Gastrocnemius medialis (tissue), 4 donors: ENCODE measurements around the gene ABI3. TPM values are rescaled to one million over a fixed set of nuclear protein-coding genes. Genes with fewer than 3 reads are reported as not detected.

Experiments
- ATAC-seq, 2 donors: fragments of 150-250 bp; one replicate each; pipeline ENCODE4 v1.9.1; 2016
- DNase-seq, 2 donors: peaks; one replicate each; pipeline ENCODE4 v3.0.0-alpha.2; 2019
- H3K27ac ChIP-seq, 4 donors: fragments of 200-600 bp; sonication (generic); 1 replicate in 1 of 4; 2 replicates in 3 of 4; pipeline ENCODE4 v1.5.1; 2016 to 2018; ENCODE audit warnings: mild to moderate bottlenecking in 2 of 4, moderate library complexity in 1 of 4
- H3K27me3 ChIP-seq, 3 donors: fragments of 200-600 bp; sonication (generic) in 2 of 3; 1 replicate in 1 of 3; 2 replicates in 2 of 3; pipeline versions ENCODE4 v1.5.1 to v1.6.0; 2016 to 2019; ENCODE audit warnings: mild to moderate bottlenecking in 1 of 3, moderate library complexity in 1 of 3
- H3K36me3 ChIP-seq, 2 donors: fragments of 200-600 bp; sonication (generic) in 1 of 2; one replicate each; pipeline ENCODE4 v1.5.1; 2017 to 2018
- H3K4me1 ChIP-seq, 2 donors: fragments of 200-600 bp; sonication (generic) in 1 of 2; one replicate each; pipeline ENCODE4 v1.5.1; 2016 to 2017; ENCODE audit warnings: mild to moderate bottlenecking in 2 of 2
- H3K4me3 ChIP-seq, 4 donors: fragments of 200-600 bp; sonication (generic) in 3 of 4; 1 replicate in 1 of 4; 2 replicates in 3 of 4; pipeline ENCODE4 v1.5.1; 2016 to 2019; ENCODE audit warnings: mild to moderate bottlenecking in 2 of 4
- H3K9me3 ChIP-seq, 3 donors: fragments of 200-600 bp; sonication (generic) in 2 of 3; 1 replicate in 1 of 3; 2 replicates in 2 of 3; pipeline ENCODE4 v1.5.1; 2016 to 2019
- CTCF ChIP-seq, 5 experiments: fragments of 450-650 bp in 3 of 5; fragments of 200-600 bp in 2 of 5; sonication (generic) in 2 of 5; IDR thresholded peaks in 4 of 5; conservative IDR thresholded peaks in 1 of 5; 1 replicate in 4 of 5; 2 replicates in 1 of 5; pipeline ENCODE4 v1.5.1; 2016 to 2019; ENCODE audit warnings: antibody characterized with exemption in 5 of 5, mild to moderate bottlenecking in 3 of 5, moderate library complexity in 3 of 5
- POLR2A ChIP-seq, 2 donors: fragments of 450-650 bp; IDR thresholded peaks; one replicate each; pipeline ENCODE4 v1.6.1; 2017; ENCODE audit warnings: antibody characterized with exemption in 2 of 2, mild to moderate bottlenecking in 2 of 2, moderate library complexity in 2 of 2
- in situ Hi-C, 4 donors: fragments of 200-750 bp; cut with MboI; loops; one replicate each; pipeline versions ENCODE4 v1.15.0 to v1.8.0; 2017; ENCODE audit warnings: low sequenced_read_pairs in 4 of 4
- intact Hi-C: fragments of 100-400 bp; cut with DNase I; formaldehyde crosslinking; loops from one replicate; pipeline ENCODE4 v1.15.1; 2023; ENCODE audit warnings: low total_unique reads
- total RNA-seq, 4 donors: library from RNA; depleted of rRNA; stranded (reverse); fragments of >200 nt; gene quantifications; one replicate each; pipeline versions ENCODE4 v1.1.0 to v1.2.3, GENCODE V29; 2016

The ABI3 gene
- total RNA-seq, 4 donors from 2014 or later = 1.2 to 2.6 (median 2.4) TPM

- TF ChIP-seq CTCF (IDR thresholded peaks at IDR 0.05 in 4 of 5, conservative IDR thresholded peaks at IDR 0.05 in 1 of 5) = no peak
- no peak for TF ChIP-seq POLR2A (IDR thresholded peaks at IDR 0.05)
- H3K9me3 ChIP-seq = no peaks in the 10 kb centered on the region
- no peak overlapping the region for H3K4me3 ChIP-seq
- DNase-seq (no peak), ATAC-seq (no peak)
- no peaks in the 10 kb centered on the region for H3K36me3 ChIP-seq
- H3K27ac ChIP-seq = no peak overlapping the region
- H3K4me1 ChIP-seq = peaks cover 0 to 3% of the 10 kb centered on the region in 2 donors
- intact Hi-C loops (loop anchor here (5.0 kb wide), 4 partner anchors 362 to 1513 kb away; partner anchors contain the start of genes ANKRD40, CALCOCO2, SP2 and SPOP), in situ Hi-C loops (loop anchor here in 1 of 4 donors (25.0 kb wide), 1 partner anchor 218 kb away; the partner anchor contains the start of gene PHB1)
- H3K27me3 ChIP-seq = no peaks in the 10 kb centered on the region
These were observed 16.3 kb upstream of the ABI3 start for GRCh38 chr17:49194297-49194607.

- no peaks in the 10 kb centered on the region for H3K9me3 ChIP-seq
- TF ChIP-seq POLR2A (IDR thresholded peaks at IDR 0.05) (no peak), CTCF (IDR thresholded peaks at IDR 0.05 in 4 of 5, conservative IDR thresholded peaks at IDR 0.05 in 1 of 5) (no peak)
- H3K4me3 ChIP-seq = no peak overlapping the region
- H3K27ac ChIP-seq = no peak overlapping the region
- ATAC-seq (no peak), DNase-seq (no peak)
- in situ Hi-C loops (loop anchor here in 1 of 4 donors (25.0 kb wide), 1 partner anchor 217 kb away; the partner anchor contains the start of gene PHB1), intact Hi-C loops (no loop called here)
- peaks cover 0 to 3% of the 10 kb centered on the region in 2 donors for H3K4me1 ChIP-seq
- no peaks in the 10 kb centered on the region for H3K27me3 ChIP-seq
- no peaks in the 10 kb centered on the region for H3K36me3 ChIP-seq
These were observed 14.8 kb upstream of the ABI3 start for GRCh38 chr17:49195751-49196150.

- H3K9me3 ChIP-seq = no peaks in the 10 kb centered on the region
- no peak for TF ChIP-seq CTCF (IDR thresholded peaks at IDR 0.05 in 4 of 5, conservative IDR thresholded peaks at IDR 0.05 in 1 of 5)
- TF ChIP-seq POLR2A (IDR thresholded peaks at IDR 0.05) = no peak
- no peaks in the 10 kb centered on the region for H3K27me3 ChIP-seq
- DNase-seq (no peak), ATAC-seq (no peak)
- H3K4me1 ChIP-seq = peaks cover 0 to under 1% of the 10 kb centered on the region in 2 donors
- in situ Hi-C loops = loop anchor here in 1 of 4 donors (25.0 kb wide), 1 partner anchor 216 kb away; the partner anchor contains the start of gene PHB1
- H3K36me3 ChIP-seq = no peaks in the 10 kb centered on the region
- no peak overlapping the region for H3K27ac ChIP-seq
- intact Hi-C loops = no loop called here
- no peak overlapping the region for H3K4me3 ChIP-seq
These were observed 14.0 kb upstream of the ABI3 start for GRCh38 chr17:49196520-49196919.

- Histone ChIP-seq H3K27me3 (no peaks in the 10 kb centered on the region), H3K9me3 (no peaks in the 10 kb centered on the region), H3K4me3 (no peak overlapping the region), H3K27ac (no peak overlapping the region), H3K4me1 (no peaks in the 10 kb centered on the region), H3K36me3 (no peaks in the 10 kb centered on the region)
- in situ Hi-C loops (loop anchor here in 1 of 4 donors (25.0 kb wide), 1 partner anchor 215 kb away; the partner anchor contains the start of gene PHB1), intact Hi-C loops (no loop called here)
- TF ChIP-seq CTCF (IDR thresholded peaks at IDR 0.05 in 4 of 5, conservative IDR thresholded peaks at IDR 0.05 in 1 of 5) = no peak
- no peak for DNase-seq
- no peak for ATAC-seq
These were observed 13.0 kb upstream of the ABI3 start for GRCh38 chr17:49197346-49197998.
